ENCODE results near the gene ARID5B. TPM values are rescaled to one million over a fixed set of nuclear protein-coding genes. Genes with fewer than 3 reads are reported as not detected.

ARID5B gene
- total RNA-seq, 2 donors from 2014 or later: 67.9 to 90.1 TPM

DNA sequence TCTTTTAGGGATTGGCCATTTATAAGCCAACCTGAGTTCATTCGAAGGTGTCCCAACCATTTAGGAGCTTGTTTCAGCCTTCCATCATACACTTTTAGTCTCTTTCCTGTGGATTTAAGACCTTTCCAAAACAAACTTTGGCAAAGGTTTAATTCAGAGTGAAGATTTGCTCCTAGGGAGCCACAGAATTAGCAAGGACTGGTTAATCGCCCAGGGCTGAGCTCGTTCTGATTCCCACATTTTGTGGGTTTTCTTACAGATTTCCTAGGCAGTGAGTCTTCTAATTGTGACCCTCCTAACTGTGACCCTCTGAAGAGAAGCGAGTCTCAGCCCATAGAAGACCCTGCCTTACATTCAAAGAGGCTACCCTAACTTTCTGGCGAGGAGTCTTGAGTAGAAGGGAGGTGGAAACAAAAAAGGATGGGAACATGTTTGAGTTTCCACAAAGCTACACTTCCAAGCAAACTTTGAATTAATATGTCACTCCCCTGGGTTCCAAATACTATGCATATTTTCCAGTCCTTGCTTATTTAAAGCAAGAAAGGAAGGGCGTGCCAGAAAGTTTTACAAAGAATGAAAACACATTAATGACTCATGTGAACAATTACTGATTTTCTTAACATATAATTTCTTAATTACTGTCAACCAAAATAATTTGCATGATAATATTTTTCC lies 118.3 kb downstream of the ARID5B start:
- peaks cover 25% of the 10 kb centered on the region for H3K4me1 ChIP-seq (replicated peaks)

DNA sequence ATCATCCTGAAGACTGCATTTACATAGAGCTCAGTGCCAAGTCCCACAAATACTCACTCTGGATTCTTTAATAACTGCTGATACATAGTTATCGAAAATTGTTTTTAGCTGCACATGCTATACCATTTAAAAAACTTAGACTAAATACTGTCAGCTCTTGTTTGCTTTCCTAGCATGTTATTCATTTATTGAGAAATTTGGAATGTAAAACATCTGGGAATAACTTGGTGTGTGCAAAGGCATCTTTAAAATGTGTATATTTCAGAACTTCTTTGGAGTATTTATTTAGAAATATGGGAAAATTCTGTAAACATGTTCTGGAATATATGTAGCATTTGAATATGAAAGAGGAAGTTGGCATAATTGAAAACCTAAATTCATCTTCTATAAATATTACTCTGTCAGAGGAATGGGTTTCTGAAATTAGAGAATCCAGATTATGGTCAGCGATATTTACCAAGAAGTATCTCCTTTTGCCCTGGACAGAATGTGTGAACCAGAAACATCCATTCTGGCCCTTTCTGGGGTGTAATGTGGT lies 119.7 kb downstream of the ARID5B start:
- Histone ChIP-seq H3K9me3 (no peaks in the 10 kb centered on the region), H3K36me3 (no peaks in the 10 kb centered on the region), H3K4me3 (no peak overlapping the region), H3K27ac (peak overlapping the region in 1 of 2 donors; percentile 76), H3K27me3 (replicated peaks; ENCODE audit: insufficient read depth) (no peaks in the 10 kb centered on the region), H3K4me1 (replicated peaks) (peaks cover 25% of the 10 kb centered on the region)
- intact Hi-C loops (cut with DNase I): no loop called here
- DNase-seq (ENCODE audit: low spot score): no peak
- 89% methylated on average over 2 of the region's 2 CpGs for WGBS
- no peak for TF ChIP-seq CTCF (IDR thresholded peaks at IDR 0.05)
- TF ChIP-seq POLR2AphosphoS5 (IDR thresholded peaks at IDR 0.05): no peak
- no peak for TF ChIP-seq POLR2A (IDR thresholded peaks at IDR 0.05)

More for the DNA sequence above, 118.3 kb downstream of the ARID5B start:
- WGBS: 37% methylated on average over 6 of the region's 6 CpGs
- intact Hi-C loops (cut with DNase I): no loop called here
- no peaks in the 10 kb centered on the region for H3K9me3 ChIP-seq
- no peak for DNase-seq (ENCODE audit: low spot score)
- peak overlapping the region; percentile 76 to 77 for H3K27ac ChIP-seq
- no peaks in the 10 kb centered on the region for H3K36me3 ChIP-seq
- TF ChIP-seq POLR2A (IDR thresholded peaks at IDR 0.05): no peak
- no peak for TF ChIP-seq CTCF (IDR thresholded peaks at IDR 0.05)
- no peak for TF ChIP-seq POLR2AphosphoS5 (IDR thresholded peaks at IDR 0.05)
- no peaks in the 10 kb centered on the region for H3K27me3 ChIP-seq (replicated peaks; ENCODE audit: insufficient read depth)
- no peak overlapping the region for H3K4me3 ChIP-seq

- Histone ChIP-seq H3K4me3 (no peak overlapping the region), H3K27me3 (replicated peaks; ENCODE audit: insufficient read depth) (no peaks in the 10 kb centered on the region), H3K36me3 (no peaks in the 10 kb centered on the region), H3K27ac (peak overlapping the region; percentile 8 to 9), H3K9me3 (no peaks in the 10 kb centered on the region), H3K4me1 (replicated peaks) (peaks cover 20% of the 10 kb centered on the region)
- DNase-seq (ENCODE audit: low spot score): no peak
- TF ChIP-seq POLR2A (IDR thresholded peaks at IDR 0.05) (no peak), CTCF (IDR thresholded peaks at IDR 0.05) (no peak), POLR2AphosphoS5 (IDR thresholded peaks at IDR 0.05) (no peak)
- WGBS: 83% methylated on average over 5 of the region's 5 CpGs
- intact Hi-C loops (cut with DNase I): no loop called here
Measured at GRCh38 chr10:62021978-62022802, 120.7 kb downstream of the ARID5B start.

DNA sequence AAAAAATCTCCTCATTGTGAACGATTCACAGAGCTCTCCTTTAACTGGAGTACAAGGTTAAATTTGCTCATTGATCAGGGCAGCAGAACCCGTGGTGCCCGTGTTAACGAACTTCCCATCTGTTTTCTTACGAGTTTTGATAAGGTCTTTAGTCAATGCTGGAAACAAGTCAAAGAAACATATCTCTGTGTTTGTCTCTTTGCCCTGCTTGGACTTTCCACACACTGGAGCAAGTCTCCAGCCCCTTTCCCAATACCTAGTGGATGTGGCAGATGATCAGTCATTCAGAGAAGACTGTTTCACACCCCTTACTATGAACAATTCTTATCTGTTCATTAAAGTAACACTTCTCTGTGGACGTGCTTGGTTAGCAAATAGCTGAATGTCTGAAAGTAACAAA lies 121.3 kb downstream of the ARID5B start:
- Histone ChIP-seq H3K4me1 (replicated peaks) (peaks cover 15% of the 10 kb centered on the region), H3K36me3 (no peaks in the 10 kb centered on the region), H3K27ac (peak overlapping the region in 1 of 2 donors; percentile 9), H3K4me3 (no peak overlapping the region), H3K27me3 (replicated peaks; ENCODE audit: insufficient read depth) (no peaks in the 10 kb centered on the region), H3K9me3 (no peaks in the 10 kb centered on the region)
- no peak for DNase-seq (ENCODE audit: low spot score)
- TF ChIP-seq POLR2AphosphoS5 (IDR thresholded peaks at IDR 0.05) (no peak), POLR2A (IDR thresholded peaks at IDR 0.05) (no peak), CTCF (IDR thresholded peaks at IDR 0.05) (no peak)
- WGBS: 80% methylated on average over 6 of the region's 6 CpGs
- intact Hi-C loops (cut with DNase I): no loop called here

Data from prostate gland (tissue), 2 donors.